GM18517 (cell line): ENCODE measurements around the gene PAPPA.

ENCODE experiments used
- ATAC-seq: cut with Tn5 transposase; IDR thresholded peaks from one replicate; pipeline ENCODE4 v1.9.1; 2021; ENCODE audit warnings: mild to moderate bottlenecking, moderate library complexity; ENCODE audit not compliant: unreplicated experiment

Gene PAPPA

DNA sequence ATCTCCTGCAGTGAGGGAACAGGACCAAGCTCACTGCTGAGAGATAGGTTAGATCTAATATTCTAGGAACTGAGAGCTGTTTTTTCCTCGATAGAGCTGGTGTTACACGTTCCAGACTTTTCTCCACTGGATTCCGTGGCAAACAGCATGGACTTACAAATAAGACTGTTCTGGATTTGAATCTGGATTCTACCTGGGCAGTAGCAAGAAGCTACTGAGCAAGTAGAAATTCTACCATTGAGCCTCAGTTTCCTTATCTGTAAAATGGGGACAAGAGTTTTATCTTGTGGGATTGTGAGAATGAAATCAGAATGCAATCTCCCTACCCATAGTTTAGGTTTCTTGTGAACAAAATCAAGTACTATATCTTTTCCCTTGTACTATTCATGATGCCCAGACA lies 294.8 kb downstream of the PAPPA start:
- no peak for ATAC-seq

DNA sequence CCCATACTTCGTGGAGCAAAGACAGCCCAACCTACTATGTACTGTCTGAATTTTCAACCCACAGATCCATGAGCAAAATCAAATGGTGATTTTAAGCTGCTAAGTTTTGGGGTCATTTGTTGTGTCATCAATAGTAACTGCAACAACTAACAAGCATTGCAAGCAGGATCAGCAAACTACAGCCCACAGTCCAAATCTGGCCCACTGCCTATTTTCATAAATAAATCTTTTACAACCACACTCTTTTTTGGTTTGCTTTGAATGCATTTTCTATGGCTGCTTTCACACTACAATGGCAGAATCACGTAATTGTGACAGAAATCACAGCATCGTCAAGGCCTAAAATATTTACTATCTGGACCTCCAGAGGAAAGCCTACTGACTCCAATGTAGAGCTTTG lies 296.4 kb downstream of the PAPPA start:
- no peak for ATAC-seq

DNA sequence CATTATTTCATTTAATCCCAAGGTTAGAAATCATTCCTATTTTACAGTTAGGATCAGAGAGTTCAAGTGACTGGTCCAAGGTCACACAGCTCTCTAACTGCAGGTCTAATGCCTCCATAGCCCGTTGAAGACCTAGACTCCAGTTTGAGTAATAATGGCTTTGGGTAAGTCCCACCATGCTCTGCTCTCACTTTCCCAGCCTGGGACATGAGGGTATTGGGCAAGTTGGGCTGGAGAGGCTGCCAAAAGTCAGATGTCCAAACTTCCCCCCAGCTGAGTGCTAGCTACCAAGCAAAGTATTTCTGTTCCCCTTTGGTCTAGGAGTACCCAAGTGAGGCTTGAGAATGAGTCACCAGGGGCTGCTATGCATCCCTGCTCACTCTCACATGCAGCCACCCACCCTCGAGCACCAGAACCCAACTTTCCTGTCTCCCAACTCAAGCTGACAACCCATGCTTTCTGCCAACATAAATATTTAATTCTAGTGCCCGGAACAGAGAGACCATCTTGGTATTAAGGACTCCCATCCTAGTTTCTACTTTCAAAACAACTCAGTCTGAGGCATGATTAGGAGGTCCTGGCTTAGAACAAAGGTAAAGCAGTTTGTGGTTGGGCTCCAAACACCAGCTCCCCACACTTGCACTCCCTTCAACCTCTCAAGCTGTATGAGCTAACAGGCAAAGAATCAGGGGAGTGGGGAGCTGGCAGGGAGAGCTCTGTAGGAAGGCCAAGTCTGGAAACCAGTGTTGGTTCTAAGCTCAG lies 297.0 kb downstream of the PAPPA start:
- peak; percentile 81 for ATAC-seq

DNA sequence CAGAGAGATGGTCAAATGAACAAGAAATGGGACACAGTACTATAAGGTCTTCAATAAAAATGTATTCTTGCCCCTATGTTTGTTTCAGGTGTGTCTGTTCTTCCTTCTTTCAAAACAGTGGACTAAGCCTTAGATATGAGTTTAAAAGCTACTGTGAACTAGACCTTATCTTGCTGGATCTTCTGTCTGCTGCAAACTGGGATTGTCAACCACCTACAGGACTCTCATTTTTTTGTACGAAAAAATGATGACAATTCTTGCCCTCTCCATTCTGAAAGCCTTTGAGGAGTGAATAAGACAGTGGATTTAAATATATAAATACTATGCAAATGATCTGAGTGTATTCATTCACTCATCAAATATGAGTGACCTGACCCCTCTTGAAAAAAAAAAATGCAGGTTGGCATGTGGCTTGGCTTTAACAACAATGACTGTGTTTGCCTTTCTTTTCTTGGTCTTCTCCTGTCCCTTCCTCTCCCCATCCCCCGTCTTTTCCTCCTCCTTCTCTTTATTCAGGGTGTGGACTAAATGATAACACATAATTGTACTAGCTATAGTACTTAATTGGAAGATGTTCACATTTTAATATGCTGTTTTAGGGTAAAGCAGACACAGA lies 298.0 kb downstream of the PAPPA start:
- no peak for ATAC-seq
